Measurements from ENCODE around the gene SLC5A2.

The SLC5A2 gene

DNA sequence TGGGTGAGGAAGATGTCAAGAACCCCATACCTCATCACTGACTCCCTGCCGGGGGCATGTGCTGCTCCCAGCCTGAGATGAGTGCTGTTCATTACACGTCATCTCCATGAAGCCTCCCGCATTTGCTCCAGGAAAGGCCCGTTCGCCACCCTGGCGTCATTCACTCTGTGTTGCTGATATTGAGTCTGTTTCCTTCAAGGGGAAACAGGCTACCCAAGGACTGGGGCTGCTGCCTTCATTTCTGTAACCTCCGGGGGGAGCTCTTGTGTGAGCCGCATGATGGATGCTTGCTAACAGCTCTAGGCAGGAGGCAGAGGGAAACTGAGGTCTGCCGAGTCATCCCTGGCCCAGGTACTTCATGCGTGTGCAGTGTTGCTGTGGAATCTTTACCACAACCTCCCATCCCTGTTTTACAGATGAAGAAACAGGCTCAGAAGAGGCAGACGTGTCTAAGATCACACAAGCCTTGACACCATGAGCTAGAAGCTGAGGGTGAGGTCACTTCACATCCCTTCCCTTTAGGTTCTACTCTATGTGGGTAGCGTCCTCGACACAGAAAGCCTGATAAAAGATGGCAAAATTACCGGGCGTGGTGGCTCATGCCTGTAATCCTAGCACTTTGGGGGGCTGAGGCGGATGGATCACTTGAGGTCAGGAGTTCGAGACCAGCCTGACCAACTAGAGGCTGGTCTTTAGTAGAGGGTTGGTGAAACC, 27.2 kb upstream of the SLC5A2 start:
- no peaks in the 10 kb centered on the region for H3K27me3 ChIP-seq (ENCODE audit: insufficient read depth, insufficient read length)
- no peak overlapping the region for H3K9ac ChIP-seq (ENCODE audit: insufficient read length, low read depth)
- H3K4me1 ChIP-seq (ENCODE audit: insufficient read depth, insufficient read length) = peaks cover 22% of the 10 kb centered on the region
- H3K4me3 ChIP-seq (ENCODE audit: insufficient read length, low read depth) = no peak overlapping the region
- DNase-seq (ENCODE audit: low read depth, low spot score) = no peak
- no peaks in the 10 kb centered on the region; the same call in 1 of the 2 replicates for H3K9me3 ChIP-seq (ENCODE audit: insufficient read depth, low read length)
- no peak for TF ChIP-seq YY1 (IDR thresholded peaks at IDR 0.05; ENCODE audit: insufficient read depth, insufficient read length)
- TF ChIP-seq ZNF274 (IDR thresholded peaks at IDR 0.05; ENCODE audit: low read depth, low read length) = no peak
- no peak for TF ChIP-seq SUZ12 (IDR thresholded peaks at IDR 0.05; ENCODE audit: extremely low read depth, insufficient read depth, insufficient read length)
- H3K36me3 ChIP-seq (ENCODE audit: insufficient read depth, insufficient read length, low read length) = peaks cover 30% of the 10 kb centered on the region

DNA sequence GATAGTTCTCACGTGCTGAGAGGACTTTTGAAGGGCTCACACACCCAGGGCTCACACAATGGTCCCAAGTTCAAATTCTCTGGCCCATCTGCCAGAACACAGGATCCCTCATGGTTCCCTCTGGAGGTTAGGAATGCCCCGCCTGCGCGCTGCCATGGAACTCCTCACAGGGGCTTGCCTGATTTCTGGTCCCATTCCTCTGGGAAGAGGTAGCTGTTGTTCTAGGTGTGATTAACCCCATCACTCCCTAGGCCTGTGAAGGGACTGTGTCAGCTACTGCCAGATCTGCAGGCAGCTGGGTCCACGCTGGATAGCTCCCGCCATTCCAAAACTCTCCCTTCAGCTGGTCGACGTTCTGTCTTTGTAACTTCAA, 25.9 kb upstream of the SLC5A2 start:
- Histone ChIP-seq H3K4me1 (ENCODE audit: insufficient read depth, insufficient read length) (peaks cover 18% of the 10 kb centered on the region), H3K27me3 (ENCODE audit: insufficient read depth, insufficient read length) (no peaks in the 10 kb centered on the region), H3K36me3 (ENCODE audit: insufficient read depth, insufficient read length, low read length) (peaks cover 35% of the 10 kb centered on the region), H3K4me3 (ENCODE audit: insufficient read length, low read depth) (no peak overlapping the region), H3K9me3 (ENCODE audit: insufficient read depth, low read length) (no peaks in the 10 kb centered on the region; the same call in 1 of the 2 replicates), H3K9ac (ENCODE audit: insufficient read length, low read depth) (no peak overlapping the region)
- no peak for TF ChIP-seq YY1 (IDR thresholded peaks at IDR 0.05; ENCODE audit: insufficient read depth, insufficient read length)
- TF ChIP-seq ZNF274 (IDR thresholded peaks at IDR 0.05; ENCODE audit: low read depth, low read length) = no peak
- no peak for TF ChIP-seq SUZ12 (IDR thresholded peaks at IDR 0.05; ENCODE audit: extremely low read depth, insufficient read depth, insufficient read length)
- no peak for DNase-seq (ENCODE audit: low read depth, low spot score)

DNA sequence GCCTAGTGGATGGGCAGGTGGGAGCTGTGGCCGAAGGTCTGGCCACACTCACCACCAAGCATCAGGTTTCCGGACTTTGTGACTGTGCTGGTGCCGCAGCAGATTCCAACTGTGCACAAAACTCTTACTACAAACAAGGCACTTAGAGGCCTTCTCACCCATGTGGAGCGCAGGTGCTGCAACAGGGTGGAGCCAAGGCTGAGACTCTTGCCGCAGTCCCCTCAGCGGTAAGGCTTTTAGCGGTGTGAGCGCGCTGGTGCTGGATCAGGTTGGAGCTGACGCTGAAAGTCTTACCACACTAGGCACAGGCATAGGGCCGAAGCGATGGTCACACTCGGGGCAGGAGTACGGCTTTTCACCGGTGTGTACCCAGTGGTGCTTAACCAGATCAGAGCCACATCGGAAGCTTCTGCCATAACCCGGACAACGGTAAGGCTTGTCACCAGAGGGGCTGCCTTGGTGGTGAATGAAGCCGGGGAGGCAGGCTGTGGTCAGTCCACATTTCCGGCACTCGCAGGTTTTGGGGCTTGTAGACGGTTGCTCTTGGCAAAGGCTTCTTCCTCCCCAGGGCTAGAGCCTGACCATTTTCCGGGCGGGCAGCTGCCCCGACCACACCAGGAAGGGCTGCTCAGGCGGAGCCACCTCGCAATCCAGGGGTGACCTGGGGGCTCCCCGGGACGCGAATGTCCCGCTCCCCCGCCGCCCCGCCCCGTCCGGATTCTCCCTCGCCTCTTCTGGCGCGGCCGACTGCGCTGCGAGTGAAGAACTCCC, 24.7 kb upstream of the SLC5A2 start:
- Histone ChIP-seq H3K9me3 (ENCODE audit: insufficient read depth, low read length) (no peaks in the 10 kb centered on the region; the same call in 1 of the 2 replicates), H3K4me3 (ENCODE audit: insufficient read length, low read depth) (peak overlapping the region; percentile 92), H3K36me3 (ENCODE audit: insufficient read depth, insufficient read length, low read length) (peaks cover 46% of the 10 kb centered on the region), H3K4me1 (ENCODE audit: insufficient read depth, insufficient read length) (peaks cover 17% of the 10 kb centered on the region), H3K9ac (ENCODE audit: insufficient read length, low read depth) (peak overlapping the region; percentile 96), H3K27me3 (ENCODE audit: insufficient read depth, insufficient read length) (no peaks in the 10 kb centered on the region)
- no peak for DNase-seq (ENCODE audit: low read depth, low spot score)
- TF ChIP-seq ZNF274 (IDR thresholded peaks at IDR 0.05; ENCODE audit: low read depth, low read length) = no peak
- no peak for TF ChIP-seq YY1 (IDR thresholded peaks at IDR 0.05; ENCODE audit: insufficient read depth, insufficient read length)

DNA sequence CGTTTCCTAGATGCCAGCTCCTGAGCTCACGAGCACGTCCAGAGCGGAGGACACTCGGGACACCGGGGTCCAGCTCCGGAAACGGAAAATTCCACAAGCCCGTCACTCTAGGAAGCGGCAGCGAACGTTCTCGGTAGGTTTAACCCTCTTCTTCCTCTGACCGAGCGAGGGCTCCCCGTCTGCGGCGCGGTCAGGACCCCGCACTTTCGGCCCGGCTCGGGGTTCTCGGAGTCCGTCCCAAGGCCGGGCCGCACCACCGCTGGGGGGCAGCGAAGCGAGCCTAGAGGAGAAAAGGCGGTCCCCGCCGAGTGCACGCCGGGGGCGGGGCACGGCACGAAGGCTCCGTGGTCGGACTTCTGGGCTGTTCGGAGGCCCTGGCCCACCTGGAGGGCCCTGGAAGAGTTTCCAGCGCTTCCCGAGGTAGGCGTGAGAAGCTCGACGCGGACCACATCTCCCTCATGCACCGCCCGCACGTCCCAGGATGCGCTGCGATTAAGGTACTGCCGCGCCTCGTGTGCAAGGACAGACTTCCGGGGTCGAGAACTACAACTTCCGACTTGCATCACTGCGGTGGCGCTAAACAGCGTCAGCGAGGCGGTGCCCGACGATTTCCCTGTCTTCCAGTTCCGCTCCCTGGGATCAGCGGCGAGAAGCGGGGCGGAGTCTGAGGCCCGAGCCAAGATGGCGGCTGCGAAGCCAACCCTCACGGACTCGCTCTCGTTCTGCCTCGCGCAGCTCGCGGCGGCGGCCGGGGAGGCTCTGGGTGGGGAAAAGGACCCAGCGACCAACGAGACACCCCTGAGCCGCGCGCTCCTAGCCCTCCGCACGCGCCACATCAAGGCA, 23.9 kb upstream of the SLC5A2 start, which contains the start of gene ARMC5:
ARMC5 (plus strand) TSS at position 658 of the 843 bp plus-strand sequence; CDS start at position 682, 24 bp downstream.
- H3K9ac ChIP-seq (ENCODE audit: insufficient read length, low read depth) = peak within 1 kb of the TSS; percentile 96

DNA sequence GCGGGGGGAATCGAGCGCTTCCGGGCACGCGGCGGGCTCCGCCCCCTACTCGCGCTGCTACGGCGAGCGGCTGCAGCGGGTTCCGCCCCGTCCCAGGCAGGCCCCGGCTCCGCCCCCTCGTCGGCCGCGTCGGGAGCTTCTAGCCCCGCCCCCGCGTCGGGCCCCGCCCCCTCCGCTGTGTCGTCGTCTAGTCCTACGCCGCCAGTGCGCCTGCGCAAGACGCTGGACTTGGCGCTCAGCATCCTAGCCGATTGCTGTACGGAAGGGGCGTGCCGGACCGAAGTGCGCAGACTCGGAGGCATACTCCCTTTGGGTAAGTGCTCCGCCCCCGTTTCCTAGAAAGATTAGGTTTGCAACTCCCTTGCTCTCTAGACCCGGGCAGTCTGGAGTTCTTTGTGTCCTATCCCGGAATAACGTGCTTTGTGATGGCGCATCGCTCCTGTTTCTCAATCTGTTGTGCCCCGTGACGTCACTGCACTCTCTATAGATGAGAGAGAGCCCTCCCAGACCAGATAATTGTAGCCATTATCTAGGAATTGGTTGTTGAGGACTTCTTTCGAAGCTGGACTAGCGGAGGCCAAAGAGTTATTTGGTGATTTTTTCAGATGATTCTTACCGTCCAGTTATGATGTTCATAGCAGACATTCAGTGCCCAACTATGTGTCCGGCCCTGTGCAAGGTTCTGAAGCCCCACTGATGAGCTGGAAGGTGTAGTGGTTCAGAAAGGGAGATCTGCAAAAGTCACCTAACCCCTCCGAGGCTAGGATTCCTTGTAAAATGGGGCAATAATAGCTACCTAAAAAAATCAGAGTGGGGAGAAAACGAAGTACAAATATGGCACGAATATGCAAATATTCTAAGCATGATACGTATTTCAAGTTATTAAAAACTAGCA, 23.0 kb upstream of the SLC5A2 start:
- DNase-seq (ENCODE audit: low read depth, low spot score) = peak; percentile 99
- peaks cover 62% of the 10 kb centered on the region for H3K36me3 ChIP-seq (ENCODE audit: insufficient read depth, insufficient read length, low read length)
- H3K9me3 ChIP-seq (ENCODE audit: insufficient read depth, low read length) = no peaks in the 10 kb centered on the region; the same call in 1 of the 2 replicates
- TF ChIP-seq ZNF274 (IDR thresholded peaks at IDR 0.05; ENCODE audit: low read depth, low read length) (no peak), SUZ12 (IDR thresholded peaks at IDR 0.05; ENCODE audit: extremely low read depth, insufficient read depth, insufficient read length) (no peak)
- H3K9ac ChIP-seq (ENCODE audit: insufficient read length, low read depth) = peak overlapping the region; percentile 96
- no peaks in the 10 kb centered on the region for H3K27me3 ChIP-seq (ENCODE audit: insufficient read depth, insufficient read length)
- H3K4me3 ChIP-seq (ENCODE audit: insufficient read length, low read depth) = peak overlapping the region; percentile 92
- H3K4me1 ChIP-seq (ENCODE audit: insufficient read depth, insufficient read length) = peaks cover 12% of the 10 kb centered on the region

More for the DNA sequence above, 23.9 kb upstream of the SLC5A2 start, which contains the start of gene ARMC5:
- DNase-seq (ENCODE audit: low read depth, low spot score) = peak; percentile 97
- peaks cover 13% of the 10 kb centered on the region for H3K4me1 ChIP-seq (ENCODE audit: insufficient read depth, insufficient read length)
- H3K4me3 ChIP-seq (ENCODE audit: insufficient read length, low read depth) = peak within 1 kb of the TSS; percentile 92
- TF ChIP-seq YY1 (IDR thresholded peaks at IDR 0.05; ENCODE audit: insufficient read depth, insufficient read length) = peak; percentile 81
- no peak for TF ChIP-seq SUZ12 (IDR thresholded peaks at IDR 0.05; ENCODE audit: extremely low read depth, insufficient read depth, insufficient read length)
- TF ChIP-seq ZNF274 (IDR thresholded peaks at IDR 0.05; ENCODE audit: low read depth, low read length) = no peak
- H3K36me3 ChIP-seq (ENCODE audit: insufficient read depth, insufficient read length, low read length) = peaks cover 54% of the 10 kb centered on the region
- H3K27me3 ChIP-seq (ENCODE audit: insufficient read depth, insufficient read length) = no peaks in the 10 kb centered on the region
- no peaks in the 10 kb centered on the region; the same call in 1 of the 2 replicates for H3K9me3 ChIP-seq (ENCODE audit: insufficient read depth, low read length)

DNA sequence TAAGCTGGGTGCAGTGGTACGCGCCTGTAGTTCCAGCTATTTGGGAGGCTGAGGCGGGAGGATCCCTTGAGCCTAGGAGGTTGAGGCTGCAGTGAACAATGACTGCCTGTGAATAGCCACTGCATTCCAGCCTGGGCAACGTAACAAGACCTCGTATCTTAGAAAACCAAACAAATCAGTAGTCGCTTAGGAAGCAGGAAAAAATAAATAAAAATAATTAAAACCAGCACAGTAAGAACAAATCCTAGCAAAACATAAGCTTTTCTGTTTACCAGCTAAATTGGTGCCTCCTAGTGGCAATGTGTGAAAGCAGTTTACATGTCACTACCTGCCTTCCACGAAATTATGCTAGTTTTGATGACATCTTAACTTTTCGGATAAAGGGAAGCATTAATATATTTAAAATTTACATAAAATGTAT, 22.3 kb upstream of the SLC5A2 start:
- no peak overlapping the region for H3K9ac ChIP-seq (ENCODE audit: insufficient read length, low read depth)
- no peaks in the 10 kb centered on the region for H3K27me3 ChIP-seq (ENCODE audit: insufficient read depth, insufficient read length)
- H3K4me3 ChIP-seq (ENCODE audit: insufficient read length, low read depth) = peak overlapping the region; percentile 53
- peaks cover 8% of the 10 kb centered on the region for H3K4me1 ChIP-seq (ENCODE audit: insufficient read depth, insufficient read length)
- no peak for DNase-seq (ENCODE audit: low read depth, low spot score)
- H3K9me3 ChIP-seq (ENCODE audit: insufficient read depth, low read length) = no peaks in the 10 kb centered on the region; the same call in 1 of the 2 replicates
- TF ChIP-seq SUZ12 (IDR thresholded peaks at IDR 0.05; ENCODE audit: extremely low read depth, insufficient read depth, insufficient read length) (no peak), ZNF274 (IDR thresholded peaks at IDR 0.05; ENCODE audit: low read depth, low read length) (no peak), YY1 (IDR thresholded peaks at IDR 0.05; ENCODE audit: insufficient read depth, insufficient read length) (no peak)
- H3K36me3 ChIP-seq (ENCODE audit: insufficient read depth, insufficient read length, low read length) = peaks cover 63% of the 10 kb centered on the region
